Mesenchymal stem cell (in vitro differentiated cells and primary cell): Measurements from ENCODE around the gene PPCDC.

Experiments used
- DNase-seq: peaks from one replicate; pipeline ENCODE4 v3.0.0-alpha.2; 2013
- H2AFZ ChIP-seq: one replicate; pipeline ENCODE4 v1.6.1; 2013; ENCODE audit warnings: low read depth, mild to moderate bottlenecking, control low read depth, inconsistent platforms, low read length, moderate library complexity
- H2AK5ac ChIP-seq: 2 replicates; pipeline ENCODE4 v1.6.1; 2013; ENCODE audit warnings: low read length, moderate library complexity, mild to moderate bottlenecking, inconsistent platforms; ENCODE audit not compliant: severe bottlenecking
- H2BK120ac ChIP-seq: one replicate; pipeline ENCODE4 v1.6.1; 2013; ENCODE audit warnings: low read depth, mild to moderate bottlenecking, inconsistent platforms, low read length, moderate library complexity
- H2BK12ac ChIP-seq, 2 experiments: one replicate each; pipeline ENCODE4 v1.6.1; 2013; ENCODE audit warnings: inconsistent platforms in 2 of 2, low read length in 2 of 2, mild to moderate bottlenecking in 2 of 2, moderate library complexity in 2 of 2, control low read depth in 1 of 2
- H2BK15ac ChIP-seq: one replicate; pipeline ENCODE4 v1.6.1; 2013; ENCODE audit warnings: mild to moderate bottlenecking, low read depth, inconsistent platforms; ENCODE audit not compliant: poor library complexity, severe bottlenecking
- H2BK5ac ChIP-seq: 2 replicates; pipeline ENCODE4 v1.6.1; 2013; ENCODE audit warnings: low read depth, mild to moderate bottlenecking, low read length, control low read depth, inconsistent platforms; ENCODE audit not compliant: poor library complexity, severe bottlenecking
- H3K14ac ChIP-seq, 2 experiments: one replicate each; pipeline ENCODE4 v1.6.1; 2013; ENCODE audit warnings: inconsistent platforms in 2 of 2, low read length in 2 of 2, control low read depth in 1 of 2, mild to moderate bottlenecking in 1 of 2, moderate library complexity in 1 of 2
- H3K18ac ChIP-seq, 2 experiments: one replicate each; pipeline ENCODE4 v1.6.1; 2013; ENCODE audit warnings: inconsistent platforms in 2 of 2, low read length in 2 of 2, control low read depth in 1 of 2, low read depth in 1 of 2, mild to moderate bottlenecking in 1 of 2
- H3K23ac ChIP-seq, 2 experiments: one replicate each; pipeline ENCODE4 v1.6.1; 2013; ENCODE audit warnings: inconsistent platforms in 2 of 2, low read length in 2 of 2, mild to moderate bottlenecking in 2 of 2, moderate library complexity in 2 of 2, control low read depth in 1 of 2
- H3K27ac ChIP-seq: 2 replicates; pipeline ENCODE4 v1.5.1; 2013; ENCODE audit warnings: mild to moderate bottlenecking, moderate library complexity, low read length, control low read depth, inconsistent platforms; ENCODE audit not compliant: poor library complexity, severe bottlenecking
- H3K27me3 ChIP-seq, 2 experiments: 2 replicates each; pipeline versions ENCODE4 v1.6.1 to v1.7.0; 2013; ENCODE audit warnings: low read length in 2 of 2, mild to moderate bottlenecking in 2 of 2, moderate library complexity in 2 of 2, control low read depth in 1 of 2, inconsistent platforms in 1 of 2; ENCODE audit not compliant: control insufficient read depth in 1 of 2, insufficient read depth in 1 of 2
- H3K36me3 ChIP-seq, 2 experiments: 2 replicates each; pipeline versions ENCODE4 v1.6.1 to v1.7.0; 2013; ENCODE audit warnings: low read length in 2 of 2, control low read depth in 1 of 2, inconsistent platforms in 1 of 2, low read depth in 1 of 2, mild to moderate bottlenecking in 1 of 2; ENCODE audit not compliant: insufficient read depth in 2 of 2, control insufficient read depth in 1 of 2
- H3K4ac ChIP-seq, 2 experiments: one replicate each; pipeline ENCODE4 v1.6.1; 2013; ENCODE audit warnings: inconsistent platforms in 2 of 2, low read length in 2 of 2, mild to moderate bottlenecking in 2 of 2, moderate library complexity in 2 of 2, control low read depth in 1 of 2, low read depth in 1 of 2
- H3K4me1 ChIP-seq: 2 replicates; pipeline ENCODE4 v1.6.1; 2013; ENCODE audit warnings: low read depth, low read length, control low read depth; ENCODE audit not compliant: control insufficient read depth, insufficient read depth
- H3K4me2 ChIP-seq: 2 replicates; pipeline ENCODE4 v1.6.1; 2013; ENCODE audit warnings: low read length, mild to moderate bottlenecking, inconsistent platforms; ENCODE audit not compliant: poor library complexity, severe bottlenecking
- H3K4me3 ChIP-seq, 2 experiments: 2 replicates each; pipeline versions ENCODE4 v1.5.1 to v1.7.0; 2013; ENCODE audit warnings: low read length in 2 of 2, mild to moderate bottlenecking in 2 of 2, control low read depth in 1 of 2, low read depth in 1 of 2; ENCODE audit not compliant: insufficient read depth in 1 of 2
- H3K79me1 ChIP-seq: replicated peaks from 2 replicates; pipeline ENCODE4 v1.6.1; 2013; ENCODE audit warnings: mild to moderate bottlenecking, control low read depth, low read length, inconsistent platforms; ENCODE audit not compliant: poor library complexity, severe bottlenecking
- H3K9ac ChIP-seq: 2 replicates; pipeline ENCODE4 v1.7.0; 2013; ENCODE audit warnings: mild to moderate bottlenecking, low read length, moderate library complexity
- H3K9me3 ChIP-seq: 2 replicates; pipeline ENCODE4 v1.7.0; 2013; ENCODE audit warnings: mild to moderate bottlenecking, low read length; ENCODE audit not compliant: control insufficient read depth
- H4K8ac ChIP-seq: one replicate; pipeline ENCODE4 v1.6.1; 2013; ENCODE audit warnings: inconsistent platforms, mild to moderate bottlenecking, low read length, moderate library complexity
- H4K91ac ChIP-seq: one replicate; pipeline ENCODE4 v1.6.1; 2013; ENCODE audit warnings: mild to moderate bottlenecking, low read length, inconsistent platforms
- WGBS: methylation state at CpG from one replicate; pipeline ENCODE4 v1.1.7; 2013; ENCODE audit warnings: mixed read lengths; 5-methylcytosine and 5-hydroxymethylcytosine counted together

Gene PPCDC

DNA sequence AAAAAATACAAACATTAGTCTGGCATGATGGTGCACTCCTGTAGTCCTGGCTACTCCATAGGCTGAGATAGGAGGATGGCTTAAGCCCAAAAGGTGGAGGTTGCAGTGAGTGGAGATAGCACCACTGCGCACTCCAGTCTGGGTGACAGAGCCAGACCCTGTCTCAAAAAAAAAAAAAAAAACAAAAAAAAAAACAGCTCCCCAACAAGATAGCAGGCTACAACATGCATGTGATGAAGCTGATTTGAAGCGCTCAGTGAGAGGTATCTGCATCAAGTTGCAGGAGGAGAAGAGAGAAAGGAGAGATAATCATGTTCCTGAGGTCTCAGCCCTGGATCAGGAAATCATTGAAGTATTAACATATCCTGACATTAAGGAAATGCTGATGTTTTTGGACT lies 608 bp upstream of the PPCDC start:
- WGBS: 76% methylated on average over 1 of the region's 2 CpGs
- H2AK5ac ChIP-seq: no peak overlapping the region

DNA sequence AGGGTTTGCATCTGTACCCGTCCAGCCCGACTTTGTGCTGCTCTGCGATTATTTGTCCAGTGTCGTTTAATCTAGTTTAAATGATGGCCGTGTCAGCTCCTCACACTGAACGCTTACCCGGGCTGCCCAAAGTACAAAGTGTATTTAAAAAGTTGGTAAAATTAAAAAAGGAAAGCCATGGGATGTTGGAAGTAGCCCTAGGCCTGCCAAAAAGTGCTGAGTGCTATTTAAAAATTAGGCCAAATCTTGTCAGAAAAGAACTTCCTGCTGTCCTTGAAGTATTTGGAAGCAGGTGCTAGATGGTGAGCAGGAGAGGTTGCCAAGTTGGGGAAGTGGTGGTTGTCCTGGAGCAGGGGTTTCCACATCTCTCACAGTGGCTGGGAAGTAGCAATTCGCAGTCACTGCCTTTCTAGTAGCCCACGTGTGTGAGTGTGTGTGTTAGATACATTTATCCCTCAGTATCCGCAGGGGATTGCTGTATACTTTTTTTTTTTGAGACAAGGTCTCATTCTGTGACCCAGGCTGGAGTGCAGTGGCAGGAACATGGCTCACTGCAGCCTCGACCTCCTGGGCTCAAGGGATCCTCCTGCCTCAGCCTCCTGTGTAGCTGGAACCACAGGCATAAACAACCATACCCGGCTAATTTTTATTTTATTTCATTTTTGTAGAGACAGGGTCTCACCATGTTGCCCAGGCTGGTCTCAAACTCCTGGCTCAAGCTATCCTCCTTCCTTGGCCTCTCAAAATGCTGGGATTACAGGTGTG lies 664 bp downstream of the PPCDC start:
- H4K91ac ChIP-seq: peak overlapping the region; percentile 94
- peak overlapping the region; percentile 69 to 90 for H3K4ac ChIP-seq
- no peaks in the 10 kb centered on the region for H3K9me3 ChIP-seq
- H3K36me3 ChIP-seq: peaks cover 4 to 16% of the 10 kb centered on the region in 2 experiments
- H3K27ac ChIP-seq: no peak overlapping the region
- H3K14ac ChIP-seq: peak overlapping the region in 1 of 2 experiments; percentile 99
- H2BK12ac ChIP-seq: peak overlapping the region in 1 of 2 experiments; percentile 45
- H2AK5ac ChIP-seq: no peak overlapping the region
- peak overlapping the region in 1 of 2 experiments; percentile 48 for H3K23ac ChIP-seq
- H3K79me1 ChIP-seq: peaks cover 19% of the 10 kb centered on the region
- peak overlapping the region; percentile 68 for H2AFZ ChIP-seq
- peak overlapping the region; percentile 78 for H3K4me2 ChIP-seq
- no peaks in the 10 kb centered on the region for H3K4me1 ChIP-seq
- no peak overlapping the region for H2BK120ac ChIP-seq
- H2BK15ac ChIP-seq: no peak overlapping the region
- H3K9ac ChIP-seq: peak overlapping the region; percentile 99
- no peak overlapping the region for H2BK5ac ChIP-seq
- peak overlapping the region; percentile 87 to 97 for H3K4me3 ChIP-seq
- 19% methylated on average over 12 of the region's 12 CpGs for WGBS
- H3K27me3 ChIP-seq: no peaks in the 10 kb centered on the region
- DNase-seq: peak; percentile 42
- H3K18ac ChIP-seq: peak overlapping the region; percentile 75 to 99
- peak overlapping the region; percentile 97 for H4K8ac ChIP-seq

More for the DNA sequence above, 608 bp upstream of the PPCDC start:
- Histone ChIP-seq H3K36me3 (peaks cover 0 to 10% of the 10 kb centered on the region in 2 experiments), H3K23ac (no peak overlapping the region), H3K18ac (no peak overlapping the region), H3K9ac (peak overlapping the region; percentile 99), H4K91ac (no peak overlapping the region), H3K14ac (no peak overlapping the region), H3K4me1 (no peaks in the 10 kb centered on the region), H3K4me2 (no peak overlapping the region), H3K27me3 (no peaks in the 10 kb centered on the region), H2BK15ac (no peak overlapping the region), H2BK5ac (no peak overlapping the region), H4K8ac (no peak overlapping the region), H3K27ac (no peak overlapping the region), H3K4ac (no peak overlapping the region), H2BK12ac (no peak overlapping the region), H3K9me3 (no peaks in the 10 kb centered on the region), H2BK120ac (no peak overlapping the region), H3K4me3 (no peak overlapping the region), H2AFZ (no peak overlapping the region), H3K79me1 (peaks cover 19% of the 10 kb centered on the region)
- DNase-seq: no peak

DNA sequence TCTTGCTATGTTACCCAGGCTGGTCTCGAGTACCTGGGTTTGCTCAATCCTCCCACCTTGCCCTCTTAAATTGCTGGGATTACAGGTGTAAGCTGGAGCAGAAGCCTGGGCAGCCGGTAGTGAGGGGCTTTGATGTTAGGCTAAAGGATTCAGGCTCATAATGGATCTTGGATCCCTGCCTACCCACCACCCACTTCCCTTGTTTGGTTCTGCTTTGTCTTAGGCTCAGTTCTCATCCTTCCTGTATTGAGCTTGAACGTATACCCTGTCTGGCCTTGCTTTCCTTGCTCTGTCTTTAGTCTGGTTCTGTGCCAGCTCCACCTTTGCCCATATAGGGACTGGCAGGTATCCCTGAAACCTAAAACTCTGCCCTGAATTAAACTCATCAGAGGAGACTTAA lies 1.7 kb downstream of the PPCDC start:
- H3K4ac ChIP-seq: no peak overlapping the region
- H3K4me2 ChIP-seq: no peak overlapping the region
- H3K4me1 ChIP-seq: peaks cover 8% of the 10 kb centered on the region
- no peak overlapping the region for H2BK12ac ChIP-seq
- H3K27me3 ChIP-seq: no peaks in the 10 kb centered on the region
- H4K91ac ChIP-seq: no peak overlapping the region
- H3K4me3 ChIP-seq: no peak overlapping the region
- no peak overlapping the region for H2AK5ac ChIP-seq
- no peak overlapping the region for H2AFZ ChIP-seq
- H3K23ac ChIP-seq: no peak overlapping the region
- no peak overlapping the region for H4K8ac ChIP-seq
- 97% methylated on average over 2 of the region's 3 CpGs for WGBS
- H3K14ac ChIP-seq: no peak overlapping the region
- H3K9ac ChIP-seq: peak overlapping the region; percentile 99
- H2BK15ac ChIP-seq: no peak overlapping the region
- no peak overlapping the region for H2BK5ac ChIP-seq
- no peak overlapping the region for H2BK120ac ChIP-seq
- no peaks in the 10 kb centered on the region for H3K9me3 ChIP-seq
- no peak overlapping the region for H3K18ac ChIP-seq
- DNase-seq: no peak
- no peak overlapping the region for H3K27ac ChIP-seq
- peaks cover 25% of the 10 kb centered on the region for H3K79me1 ChIP-seq
- peaks cover 4 to 16% of the 10 kb centered on the region in 2 experiments for H3K36me3 ChIP-seq

DNA sequence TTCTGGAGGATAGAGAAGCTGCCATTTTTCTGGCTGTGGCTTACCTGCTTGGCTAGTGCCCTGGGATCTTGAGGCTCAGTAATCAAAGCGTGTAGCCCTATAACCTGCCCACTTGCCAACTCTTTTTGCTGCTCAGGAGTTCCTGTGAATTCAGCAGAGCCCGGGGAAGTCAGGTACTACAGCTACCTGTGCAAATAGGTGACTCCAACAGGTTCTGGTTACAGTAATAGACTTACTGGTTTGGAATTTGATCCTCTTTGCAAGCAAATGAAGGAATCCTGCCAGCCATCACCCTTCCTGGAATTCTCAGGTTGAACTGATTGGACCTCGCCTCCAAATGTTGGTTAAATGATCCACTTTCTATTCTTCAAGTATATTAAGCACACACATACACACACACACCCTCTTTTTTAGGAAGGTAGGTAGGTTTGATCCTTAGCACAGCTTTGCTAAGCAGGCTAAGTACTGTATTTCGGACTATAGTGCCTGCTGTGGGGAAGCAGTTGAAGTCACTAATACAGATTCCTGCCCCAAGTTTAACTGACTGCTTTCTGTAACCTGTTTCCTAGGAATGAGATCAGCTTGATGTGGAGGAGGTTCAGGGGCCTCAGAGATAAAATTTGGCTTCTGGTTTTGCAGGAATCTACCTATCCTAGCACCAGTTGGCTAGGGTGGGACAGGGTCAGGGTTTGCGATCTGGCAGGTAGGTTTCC lies 2.3 kb downstream of the PPCDC start:
- no peak for DNase-seq
- peaks cover 4 to 22% of the 10 kb centered on the region in 2 experiments for H3K36me3 ChIP-seq
- H3K79me1 ChIP-seq: peaks cover 31% of the 10 kb centered on the region
- no peaks in the 10 kb centered on the region for H3K27me3 ChIP-seq
- no peak overlapping the region for H3K4me2 ChIP-seq
- no peak overlapping the region for H3K23ac ChIP-seq
- H2BK12ac ChIP-seq: no peak overlapping the region
- H2BK15ac ChIP-seq: no peak overlapping the region
- no peak overlapping the region for H2BK120ac ChIP-seq
- no peak overlapping the region for H2BK5ac ChIP-seq
- H2AK5ac ChIP-seq: no peak overlapping the region
- WGBS: 92% methylated on average over 4 of the region's 5 CpGs
- H3K4ac ChIP-seq: no peak overlapping the region
- H3K14ac ChIP-seq: no peak overlapping the region
- H3K9ac ChIP-seq: peak overlapping the region; percentile 99
- no peak overlapping the region for H3K27ac ChIP-seq
- no peak overlapping the region for H3K4me3 ChIP-seq
- H4K8ac ChIP-seq: no peak overlapping the region
- H3K4me1 ChIP-seq: peaks cover 11% of the 10 kb centered on the region
- no peaks in the 10 kb centered on the region for H3K9me3 ChIP-seq
- no peak overlapping the region for H2AFZ ChIP-seq
- no peak overlapping the region for H3K18ac ChIP-seq
- H4K91ac ChIP-seq: no peak overlapping the region
